NCI-H1092 treated with DMSO at 0.1 percent for 48 hours (cell line): Measurements from ENCODE around the gene ATP6V1A.

Source experiments
- DNase-seq: peaks from one replicate; lab custom pipeline; 2025; lab: John Stamatoyannopoulos, UW

ATP6V1A gene

DNA sequence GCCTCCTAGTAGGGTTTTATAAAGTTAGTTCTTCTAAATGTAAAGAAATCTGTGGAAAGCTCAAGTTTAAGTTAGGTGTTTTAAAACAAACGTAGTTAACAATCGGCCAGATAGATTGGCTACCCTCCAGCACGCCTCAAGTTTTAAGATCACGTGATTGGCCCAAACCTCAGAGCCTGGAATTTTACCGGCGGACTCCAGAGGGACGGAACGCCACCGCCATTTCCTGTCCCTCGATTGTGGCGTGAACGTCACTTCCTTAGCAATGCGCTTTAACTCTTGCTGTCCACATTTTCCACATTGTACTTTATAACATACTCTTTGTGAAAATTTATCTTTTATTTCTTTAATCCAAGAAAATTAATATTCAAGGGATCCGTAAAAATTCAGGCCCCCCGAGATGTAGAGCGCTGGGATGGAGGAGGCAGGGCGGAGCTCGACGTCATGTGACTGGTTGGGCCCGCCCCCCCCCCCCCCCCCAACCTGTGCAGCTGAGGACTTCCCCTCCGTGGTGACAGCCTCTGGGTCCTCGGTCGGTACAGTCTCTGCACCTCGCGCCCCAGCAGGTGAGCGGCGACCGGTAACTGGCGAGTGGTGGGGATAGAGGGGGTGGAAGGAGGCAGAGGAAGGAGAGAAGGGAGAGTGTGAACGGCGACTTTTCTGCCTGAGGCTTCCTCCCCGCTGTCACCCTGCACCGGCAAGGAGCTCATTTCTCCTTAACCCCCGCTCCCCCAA is at the start of gene ATP6V1A:
Gene ATP6V1A, plus strand, starts transcription at position 488 of the 735 bp plus-strand sequence. CDS start 31,719 bp downstream, outside the sequence.
- peak; percentile 96 for DNase-seq

DNA sequence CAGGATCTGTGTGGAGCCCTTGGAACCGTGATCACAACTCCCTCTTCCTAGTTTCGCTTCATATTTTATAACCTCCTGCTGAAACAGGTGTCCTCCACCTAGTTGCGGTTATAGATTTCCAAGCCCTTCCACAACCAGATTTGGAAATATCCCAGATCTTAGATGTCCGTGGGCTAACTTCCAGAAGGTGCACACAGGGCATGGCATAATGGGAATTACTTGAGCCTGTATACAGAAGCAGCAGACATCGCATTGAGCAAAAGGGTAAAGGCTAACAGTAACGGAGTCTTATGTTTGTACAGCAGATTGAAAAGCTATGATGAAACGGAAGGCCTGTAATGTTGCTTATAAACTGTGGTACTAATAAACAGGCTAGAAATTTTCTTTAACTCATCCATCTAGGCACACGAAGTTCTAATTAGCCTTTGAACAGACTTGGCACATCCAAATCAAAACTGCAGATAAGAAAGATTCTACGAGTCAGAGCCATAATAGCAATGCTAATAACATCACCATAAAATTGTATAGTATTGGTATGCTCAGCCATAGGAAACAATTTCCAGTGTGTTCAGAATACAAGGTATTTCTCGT is 49.2 kb upstream of the ATP6V1A start:
- DNase-seq: peak; percentile 6

DNA sequence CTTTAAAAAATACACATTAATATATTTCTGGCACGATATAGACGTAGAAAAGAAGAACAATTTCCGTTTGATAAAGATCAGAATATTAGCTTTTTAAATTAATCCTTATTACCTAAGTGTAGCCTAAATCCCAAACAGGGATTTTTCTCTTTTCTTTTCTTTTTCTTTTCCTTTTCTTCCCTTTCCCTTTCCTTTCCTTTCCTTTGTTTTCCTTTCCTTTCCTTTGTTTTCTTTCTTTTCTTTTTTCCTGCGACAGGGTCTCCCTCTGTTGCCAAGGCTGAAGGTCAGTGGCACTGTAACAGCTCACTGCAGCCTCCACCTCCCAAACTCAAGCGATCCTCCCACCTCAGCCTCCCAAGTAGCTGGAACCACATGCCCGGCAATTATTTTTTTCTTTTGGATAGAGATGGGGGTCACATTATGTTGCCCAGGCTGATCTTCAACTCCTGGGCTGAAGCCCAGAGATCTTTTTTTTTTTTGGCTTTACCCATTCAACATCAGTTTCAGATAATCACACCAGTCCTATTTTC is 48.6 kb upstream of the ATP6V1A start:
- no peak for DNase-seq

DNA sequence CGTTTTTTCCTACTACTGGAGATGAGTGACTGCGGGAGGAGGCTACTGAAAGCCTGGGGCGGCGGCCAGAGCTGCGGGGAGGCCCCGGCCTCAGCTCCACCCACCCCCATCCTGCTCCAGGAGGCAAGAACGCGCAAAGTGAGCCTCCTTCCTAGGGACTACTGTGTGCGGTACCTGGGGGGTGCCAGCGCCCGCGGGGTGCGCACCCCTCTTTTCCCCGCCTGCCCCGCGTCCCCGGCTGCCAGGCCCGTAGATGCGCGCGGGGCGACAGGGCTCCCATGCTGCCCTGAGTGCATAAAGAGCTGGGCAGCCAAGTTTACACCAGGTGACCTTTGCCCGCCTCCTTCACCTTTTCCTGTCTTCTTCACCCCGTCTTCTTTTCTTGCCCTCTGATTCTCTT is 47.9 kb upstream of the ATP6V1A start:
- DNase-seq: no peak

DNA sequence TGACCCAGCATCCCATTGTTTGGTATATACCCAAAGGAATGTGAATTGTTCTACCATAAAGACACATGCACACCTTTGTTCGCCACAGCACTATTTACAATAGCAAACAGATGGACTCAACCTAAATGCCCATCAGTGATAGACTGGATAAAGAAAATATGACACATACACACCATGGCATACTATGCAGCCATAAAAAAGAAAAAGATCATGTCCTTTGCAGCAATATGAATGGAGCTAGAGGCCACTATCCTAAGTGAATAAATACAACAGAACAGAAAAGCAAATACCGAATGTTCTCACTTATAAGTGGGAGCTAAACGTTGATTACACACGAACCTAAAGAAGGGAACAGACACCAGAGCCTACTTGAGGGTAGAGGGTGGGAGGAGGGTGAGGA is 39.0 kb upstream of the ATP6V1A start:
- DNase-seq: no peak

DNA sequence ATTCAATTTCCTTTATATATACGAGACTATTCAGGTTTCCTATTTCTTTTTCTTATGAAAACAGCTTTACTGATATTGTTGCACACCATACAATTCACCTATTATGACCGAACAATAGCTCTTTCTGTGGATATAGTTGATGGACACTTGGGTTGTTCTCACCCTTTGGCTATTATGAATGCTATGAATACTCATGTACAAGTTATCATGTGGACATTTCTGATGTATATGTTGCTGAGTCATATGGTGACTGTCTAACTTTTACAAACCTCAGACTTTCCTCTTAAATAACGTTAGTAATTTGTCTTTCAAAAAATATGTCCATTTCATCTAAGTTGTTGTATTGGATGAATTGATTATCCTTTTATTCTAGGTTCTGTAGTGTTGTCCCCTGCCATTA is 34.7 kb upstream of the ATP6V1A start:
- DNase-seq: no peak

DNA sequence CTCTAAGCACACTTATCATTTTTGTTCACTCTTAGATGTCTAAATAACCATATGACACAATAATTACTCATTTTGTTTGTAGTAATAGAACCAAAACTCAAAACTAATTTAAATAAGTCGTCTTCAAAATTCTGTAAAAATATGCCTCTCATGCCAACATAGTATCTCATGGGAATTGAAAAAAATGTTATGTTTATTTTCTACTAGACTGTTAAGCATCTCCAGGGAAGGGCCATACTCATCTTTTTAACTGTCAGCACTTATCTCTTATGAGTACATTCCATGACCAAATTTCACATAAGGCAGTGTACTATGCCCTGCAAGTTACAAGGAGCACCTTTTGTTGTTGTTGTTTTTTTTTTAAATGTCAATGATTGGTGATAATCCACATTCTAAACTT is 32.1 kb upstream of the ATP6V1A start:
- DNase-seq: no peak

DNA sequence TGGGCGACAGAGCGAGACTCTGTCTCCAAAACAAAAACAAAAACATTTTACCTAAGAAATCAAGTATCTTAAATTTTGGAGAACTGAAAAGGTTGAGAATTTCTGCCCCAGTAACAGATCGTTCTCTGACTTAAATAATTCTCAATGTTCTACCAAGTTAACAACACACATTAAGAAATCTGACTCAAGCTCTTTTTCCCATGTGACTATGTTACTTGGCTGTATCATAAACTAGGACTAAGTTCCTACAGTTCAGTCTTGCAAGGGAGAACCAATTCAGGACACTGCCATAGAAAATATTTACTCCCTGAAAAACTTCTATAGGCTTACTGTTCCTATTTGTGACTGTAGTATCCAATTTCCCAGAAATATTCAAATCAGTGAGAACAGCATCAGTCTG is 29.5 kb upstream of the ATP6V1A start:
- DNase-seq: no peak

DNA sequence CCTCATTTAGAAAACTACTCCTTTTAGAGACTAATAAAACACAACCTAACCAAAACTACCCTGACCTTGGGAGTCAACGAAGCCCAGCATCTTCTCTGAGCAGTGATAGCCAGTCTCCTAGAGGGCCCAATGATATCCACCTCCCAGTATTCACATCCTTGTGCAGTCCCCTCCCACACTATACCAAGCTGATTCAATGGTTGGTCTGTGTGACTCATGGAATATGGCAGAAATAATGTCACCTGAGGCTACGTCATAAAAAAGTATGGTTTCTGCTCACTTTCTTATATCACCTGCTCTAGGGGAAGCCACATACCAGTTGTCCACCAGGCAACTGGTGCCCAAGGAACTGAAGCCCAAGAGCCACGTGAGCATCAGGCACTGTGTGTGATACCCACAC is 29.0 kb upstream of the ATP6V1A start:
- no peak for DNase-seq

DNA sequence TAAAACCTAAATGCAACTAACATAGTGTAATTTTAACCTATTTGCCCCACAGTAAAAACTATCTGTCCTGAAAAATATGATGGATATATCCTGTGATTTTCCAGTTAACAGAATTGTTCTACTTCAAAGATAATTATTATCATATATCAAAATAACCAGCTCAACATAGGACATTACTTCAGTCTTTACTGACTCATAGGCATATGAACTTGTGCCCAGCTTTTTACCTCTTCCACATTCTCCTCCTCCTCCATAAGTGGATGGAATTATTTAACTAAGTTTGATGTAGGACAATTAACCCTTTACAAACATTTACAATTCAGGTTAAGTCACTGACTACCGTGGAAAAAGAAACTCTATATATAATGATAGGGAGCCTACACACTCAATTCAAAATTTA is 27.5 kb upstream of the ATP6V1A start:
- no peak for DNase-seq

DNA sequence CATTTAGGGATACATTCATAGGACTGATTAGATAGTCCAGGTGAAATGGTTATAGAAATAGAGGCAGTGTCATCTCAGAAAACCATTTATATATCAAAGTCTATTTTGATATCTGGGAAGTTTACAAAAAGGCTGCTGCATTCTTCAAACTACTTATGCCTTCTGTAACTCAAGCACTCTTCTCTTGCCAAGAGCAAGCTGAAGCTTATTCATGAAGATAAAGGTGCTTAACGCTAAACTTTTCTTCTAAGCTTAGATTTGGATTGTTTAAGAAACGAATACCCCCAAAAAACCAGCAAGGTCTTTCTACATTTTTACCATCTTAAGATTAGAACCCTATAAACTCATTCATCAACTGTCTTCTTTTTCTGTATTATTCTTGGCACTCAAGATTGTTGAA is 27.1 kb upstream of the ATP6V1A start:
- no peak for DNase-seq

DNA sequence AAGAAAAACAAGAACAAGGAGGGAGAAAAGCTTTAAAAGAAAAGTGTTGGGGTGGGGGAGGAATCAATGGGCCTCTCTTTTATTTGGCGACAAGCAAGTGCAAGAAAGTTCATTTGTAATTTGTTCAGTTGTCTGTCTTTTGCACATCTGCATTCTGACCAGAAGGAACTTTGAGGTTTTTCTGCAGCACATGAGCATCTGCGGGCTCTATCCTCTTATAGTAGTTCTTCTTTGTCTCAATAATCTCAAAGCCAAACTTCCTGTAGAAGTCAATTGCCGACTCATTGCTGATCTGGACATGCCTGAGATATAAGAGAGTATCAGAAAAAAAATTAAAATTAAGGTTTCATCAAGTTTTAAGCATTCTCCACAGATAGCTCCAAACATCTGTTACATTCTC is 25.2 kb upstream of the ATP6V1A start:
- DNase-seq: no peak

DNA sequence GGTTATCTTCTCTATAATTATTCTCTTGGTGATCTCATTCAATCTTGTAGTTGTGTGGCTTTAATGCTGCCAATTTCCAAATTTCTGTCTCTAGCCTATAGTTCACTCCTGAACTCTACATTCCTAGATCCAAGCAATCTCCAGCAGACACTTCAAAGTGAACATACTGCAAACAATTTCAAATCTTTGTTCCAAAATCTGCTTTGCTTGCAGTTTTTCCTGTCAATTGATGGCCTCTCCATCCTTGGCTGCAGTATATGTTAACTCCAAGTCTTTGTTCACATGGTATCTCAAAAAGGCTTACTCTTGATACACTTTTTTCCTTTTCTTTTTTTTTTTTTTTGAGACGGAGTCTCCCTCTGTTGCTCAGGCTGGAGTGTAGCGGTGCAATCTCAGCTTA is 18.2 kb upstream of the ATP6V1A start:
- DNase-seq: no peak

DNA sequence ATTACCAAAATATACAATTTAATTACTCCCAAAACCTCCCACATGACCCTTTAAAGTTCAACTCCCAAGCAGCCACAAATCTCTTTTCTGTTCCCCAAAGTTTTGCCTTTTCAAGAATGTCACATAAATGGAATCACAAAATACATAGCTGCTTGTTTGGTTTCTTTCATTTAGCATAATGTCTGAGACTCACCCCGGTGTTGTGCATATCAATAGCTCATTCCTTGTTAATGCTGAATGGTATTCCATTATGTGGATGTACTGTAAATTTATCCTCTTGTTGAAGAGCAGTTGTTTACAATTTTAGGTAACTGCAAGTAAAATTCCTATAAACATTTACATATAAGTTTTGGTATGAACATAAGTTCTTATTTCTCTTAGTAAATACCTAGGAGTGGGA is 16.3 kb upstream of the ATP6V1A start:
- DNase-seq: no peak

DNA sequence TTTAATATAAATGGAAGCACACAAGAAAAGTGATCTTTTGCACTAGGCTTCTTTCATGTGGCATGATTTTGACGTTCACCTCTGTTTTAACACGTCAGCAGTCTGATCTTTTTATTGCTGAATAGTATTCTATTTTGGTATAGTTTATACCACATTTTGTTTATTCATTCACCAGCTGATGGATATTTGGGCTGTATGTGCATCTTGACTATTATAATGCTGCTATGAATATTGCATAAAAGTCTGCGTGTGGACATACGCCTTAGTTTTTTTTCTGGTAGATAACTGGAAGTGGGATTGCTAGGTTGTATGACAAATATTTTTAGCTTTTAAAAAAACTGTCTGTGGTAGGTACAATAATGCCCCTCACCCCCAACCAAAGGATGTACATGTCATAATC is 15.1 kb upstream of the ATP6V1A start:
- no peak for DNase-seq

DNA sequence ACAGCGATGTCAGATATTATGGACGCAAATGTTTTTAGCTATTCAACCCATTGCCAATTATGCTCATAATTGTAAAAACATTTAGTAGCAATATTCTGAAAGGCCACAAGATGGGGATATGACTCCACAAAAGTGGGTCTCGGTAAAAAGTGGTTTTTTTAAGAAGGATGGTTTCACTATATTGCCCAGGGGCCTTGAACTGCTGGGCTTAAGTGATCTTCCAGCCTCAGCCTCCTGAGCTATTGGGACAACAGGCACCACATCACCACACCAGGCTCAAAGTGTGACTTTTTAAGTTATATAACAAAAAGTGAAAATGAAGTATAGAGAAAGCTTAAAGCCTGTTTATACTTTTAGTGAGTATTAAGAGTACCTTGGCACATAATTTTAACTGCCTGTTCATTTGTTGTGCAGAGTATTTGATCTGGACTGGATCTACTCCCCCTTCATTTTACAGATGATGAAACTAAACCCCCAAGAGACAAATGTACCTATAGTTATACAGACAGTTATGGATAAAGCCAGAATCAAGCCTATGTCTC is 10.2 kb upstream of the ATP6V1A start:
- peak; percentile 36 for DNase-seq

DNA sequence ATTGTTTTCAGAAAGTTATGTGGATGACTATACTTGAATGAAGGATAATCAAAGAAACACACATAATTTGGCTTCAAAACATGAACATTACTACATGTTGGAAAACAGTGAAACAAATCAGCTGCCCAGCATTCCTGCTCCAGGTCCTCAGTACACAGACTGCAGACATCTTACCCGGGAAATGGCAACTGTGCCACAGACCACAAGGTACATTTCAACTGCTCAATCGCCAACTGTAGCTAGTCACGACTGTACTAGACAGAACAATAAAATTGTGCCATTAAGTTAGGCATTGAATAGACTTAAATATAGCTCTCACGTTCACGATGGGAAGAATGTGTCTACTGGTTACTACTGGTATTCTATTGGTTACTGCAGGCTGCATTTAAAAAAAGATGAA is 5.7 kb upstream of the ATP6V1A start:
- no peak for DNase-seq

DNA sequence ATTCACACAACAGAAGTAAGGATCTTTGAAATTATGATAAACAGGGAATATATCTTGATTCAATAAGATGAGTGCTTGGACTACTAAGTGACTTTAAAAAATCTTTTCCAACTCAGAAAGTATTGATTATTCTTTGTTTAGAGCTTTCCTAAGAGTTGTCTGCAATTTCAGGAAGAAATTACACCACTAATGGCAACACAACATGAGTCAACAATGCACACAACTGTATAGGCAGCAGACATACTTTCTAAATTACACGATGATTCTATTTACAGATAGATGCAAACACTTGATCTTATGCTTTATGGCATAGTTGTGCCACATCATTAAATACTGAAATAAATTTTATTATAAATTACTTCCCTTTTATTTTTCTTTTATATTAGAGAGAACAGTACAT is 5.2 kb upstream of the ATP6V1A start:
- no peak for DNase-seq

DNA sequence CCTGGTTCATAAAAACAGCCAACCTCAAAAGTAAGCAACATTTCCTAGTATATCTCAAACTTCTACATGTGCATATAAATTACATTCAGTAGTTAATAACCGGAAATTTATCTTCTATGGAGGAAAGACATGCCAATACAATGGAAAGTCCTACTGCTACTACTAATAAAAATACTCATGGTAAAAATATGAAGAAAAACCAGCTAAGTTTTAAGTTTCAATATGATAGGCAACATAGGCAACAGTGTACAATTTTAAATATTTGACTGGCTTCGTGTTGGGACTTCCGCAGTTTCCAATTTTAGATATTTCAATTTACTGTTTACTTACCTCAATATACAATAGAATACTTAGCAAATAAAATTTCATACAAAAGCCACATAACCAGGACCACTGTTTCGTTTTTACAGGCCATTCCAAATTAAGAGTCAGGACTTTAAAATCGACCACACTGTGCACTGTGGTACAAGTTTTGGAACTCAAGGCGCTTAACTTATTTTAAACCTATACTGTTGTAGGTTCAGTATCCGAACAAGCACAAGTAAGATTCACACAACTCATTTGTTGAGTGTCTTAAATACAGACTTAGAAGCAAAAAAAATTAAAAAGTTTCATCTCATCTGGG is 3.7 kb upstream of the ATP6V1A start:
- no peak for DNase-seq

DNA sequence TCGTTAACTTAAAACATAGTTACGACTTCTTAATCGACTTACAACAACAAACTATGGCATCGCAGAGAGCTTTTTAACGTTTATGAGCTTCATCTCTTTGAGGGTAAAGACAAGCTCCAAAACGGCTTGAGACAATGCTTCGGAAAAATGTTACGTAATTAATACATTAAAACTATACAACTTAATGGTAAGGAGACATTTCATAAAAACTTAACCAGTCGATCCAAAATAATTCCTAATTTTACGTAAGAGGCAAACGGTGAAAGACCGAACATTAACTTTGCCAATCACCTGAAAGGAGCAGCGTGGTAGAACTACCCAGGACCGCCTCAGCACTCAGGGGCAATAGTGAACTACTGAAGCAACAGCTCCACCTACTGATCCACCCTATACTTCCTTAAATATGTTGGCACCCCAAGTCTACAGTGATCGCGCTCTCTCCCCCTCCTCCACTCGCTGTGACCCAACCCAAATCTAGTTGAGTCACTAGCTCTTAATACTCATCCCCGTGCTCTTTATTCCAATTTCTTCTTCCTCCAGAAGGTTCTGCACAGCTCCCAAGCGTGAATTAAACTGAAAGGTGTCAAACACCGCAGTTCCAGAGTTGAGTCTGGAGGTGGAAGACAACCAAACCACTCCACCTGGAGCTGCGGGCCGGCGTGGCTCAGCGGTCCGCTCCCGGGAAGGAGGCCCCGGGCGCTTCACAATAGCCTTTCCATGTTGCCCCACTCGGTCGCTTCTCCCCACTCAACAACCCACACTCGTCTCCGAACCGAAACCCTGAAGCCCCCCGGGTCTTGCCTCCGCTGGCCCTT is 1.7 kb upstream of the ATP6V1A start:
- peak; percentile 80 for DNase-seq

DNA sequence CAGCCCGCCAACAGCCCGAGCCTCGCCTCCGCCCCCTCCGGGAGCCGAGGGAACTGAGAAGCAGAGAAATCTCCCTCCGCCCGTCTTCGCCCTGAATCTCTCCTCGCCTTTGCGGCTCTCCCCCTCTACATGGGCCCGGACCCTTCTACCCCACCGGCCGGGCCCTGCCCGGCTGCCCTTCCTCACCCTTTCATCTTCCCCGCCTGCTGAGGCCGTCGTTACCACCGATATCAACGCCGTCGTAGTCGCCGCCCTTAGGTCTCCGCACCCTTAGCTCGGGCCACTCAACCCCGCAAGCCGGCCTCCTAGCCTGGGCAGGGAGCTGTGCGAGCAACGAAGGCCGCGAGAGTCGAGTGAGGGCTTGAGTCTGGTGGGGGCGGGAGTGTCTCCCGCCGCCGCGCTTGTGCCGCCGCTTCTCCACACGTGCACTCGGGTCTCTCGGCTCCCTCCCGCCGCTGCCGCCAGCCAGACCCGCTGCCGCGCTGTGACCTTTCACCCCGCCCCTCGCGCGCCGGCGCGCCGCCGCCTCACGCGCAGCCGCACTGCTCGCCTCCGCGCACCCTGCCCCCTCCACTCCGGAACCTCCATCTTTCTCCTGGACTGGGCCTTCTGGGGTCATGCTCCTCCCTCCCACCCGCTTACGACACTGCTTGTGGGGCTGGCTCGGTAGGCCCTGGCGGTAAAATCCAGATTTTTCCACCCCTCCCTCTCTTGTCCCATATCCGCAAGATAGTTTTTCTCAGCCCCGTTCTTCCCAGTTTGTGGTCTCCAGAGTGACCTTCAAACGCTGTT is 883 bp upstream of the ATP6V1A start, which contains the start of gene NAA50:
Gene NAA50, minus strand, starts transcription at position 494 of the 792 bp plus-strand sequence. Its CDS starts 300 bp downstream, at position 194.
- peak; percentile 95 for DNase-seq
